IPS-20b (cell line): ENCODE results near the gene ATF3.

Experiments used
- H3K27ac ChIP-seq: one replicate; pipeline ENCODE4 v1.5.1; 2013; ENCODE audit warnings: low read length
- H3K27me3 ChIP-seq: 2 replicates; pipeline ENCODE4 v1.6.1; 2013; ENCODE audit warnings: mild to moderate bottlenecking, low read length, inconsistent platforms; ENCODE audit not compliant: insufficient read depth
- H3K36me3 ChIP-seq: 2 replicates; pipeline ENCODE4 v1.6.1; 2013; ENCODE audit warnings: low read depth, mild to moderate bottlenecking, inconsistent platforms, low read length, moderate library complexity; ENCODE audit not compliant: insufficient read depth
- H3K4me1 ChIP-seq: 2 replicates; pipeline ENCODE4 v1.6.1; 2013; ENCODE audit warnings: mild to moderate bottlenecking, control low read depth, inconsistent platforms, low read length, moderate library complexity; ENCODE audit not compliant: insufficient read depth
- H3K4me3 ChIP-seq: 2 replicates; pipeline ENCODE4 v1.5.1; 2013; ENCODE audit warnings: mild to moderate bottlenecking, low read length, inconsistent platforms
- H3K9ac ChIP-seq: 2 replicates; pipeline ENCODE4 v1.6.1; 2013; ENCODE audit warnings: low read depth, mild to moderate bottlenecking, inconsistent platforms, low read length, moderate library complexity
- H3K9me3 ChIP-seq: 2 replicates; pipeline ENCODE4 v1.6.1; 2013; ENCODE audit warnings: mild to moderate bottlenecking, low read depth, low read length, inconsistent platforms; ENCODE audit not compliant: insufficient read depth

Gene ATF3

GRCh38 chr1:212623603-212624002, 15.0 kb downstream of the ATF3 start:
- Histone ChIP-seq H3K36me3 (peaks cover 28% of the 10 kb centered on the region), H3K9me3 (no peaks in the 10 kb centered on the region), H3K4me3 (no peak overlapping the region), H3K4me1 (no peaks in the 10 kb centered on the region), H3K27me3 (no peaks in the 10 kb centered on the region), H3K27ac (no peak overlapping the region), H3K9ac (no peak overlapping the region)

GRCh38 chr1:212624976-212625501, 16.5 kb downstream of the ATF3 start:
- Histone ChIP-seq H3K9ac (no peak overlapping the region), H3K4me3 (no peak overlapping the region), H3K36me3 (peaks cover 14% of the 10 kb centered on the region), H3K9me3 (no peaks in the 10 kb centered on the region), H3K4me1 (0 out of 2 replicates have a peak, but pooled peaks cover 3% of the 10 kb centered on the region), H3K27ac (no peak overlapping the region), H3K27me3 (0 out of 2 replicates have a peak, but pooled peaks cover 4% of the 10 kb centered on the region)

GRCh38 chr1:212625781-212626450, 17.4 kb downstream of the ATF3 start:
- H3K36me3 ChIP-seq, result peaks cover 5% of the 10 kb centered on the region; the same call in 1 of the 2 replicates

GRCh38 chr1:212628046-212628445, 19.5 kb downstream of the ATF3 start:
- Histone ChIP-seq H3K36me3 (no peaks in the 10 kb centered on the region), H3K9ac (no peak overlapping the region), H3K4me3 (no peak overlapping the region), H3K27me3 (peaks cover 11% of the 10 kb centered on the region; the same call in 1 of the 2 replicates), H3K4me1 (0 out of 2 replicates have a peak, but pooled peaks cover 3% of the 10 kb centered on the region), H3K27ac (no peak overlapping the region), H3K9me3 (no peaks in the 10 kb centered on the region)

More at GRCh38 chr1:212625781-212626450, 17.4 kb downstream of the ATF3 start:
- Histone ChIP-seq H3K27me3 (peaks cover 6% of the 10 kb centered on the region; the same call in 1 of the 2 replicates), H3K4me3 (no peak overlapping the region), H3K27ac (no peak overlapping the region), H3K9me3 (no peaks in the 10 kb centered on the region), H3K9ac (no peak overlapping the region), H3K4me1 (0 out of 2 replicates have a peak, but pooled peaks cover 3% of the 10 kb centered on the region)

- H3K36me3 ChIP-seq, result no peaks in the 10 kb centered on the region
- peaks cover 3% of the 10 kb centered on the region; the same call in 1 of the 2 replicates for H3K9me3 ChIP-seq
- H3K4me1 ChIP-seq, result 0 out of 2 replicates have a peak, but pooled peaks cover 3% of the 10 kb centered on the region
- H3K4me3 ChIP-seq, result no peak overlapping the region
- H3K27me3 ChIP-seq, result peaks cover 11% of the 10 kb centered on the region; the same call in 1 of the 2 replicates
- no peak overlapping the region for H3K9ac ChIP-seq
- no peak overlapping the region for H3K27ac ChIP-seq
These were observed 20.4 kb downstream of the ATF3 start for GRCh38 chr1:212628813-212629415.

GRCh38 chr1:212629450-212630157, 21.0 kb downstream of the ATF3 start:
- H3K4me3 ChIP-seq, result no peak overlapping the region
- H3K9ac ChIP-seq, result no peak overlapping the region
- H3K4me1 ChIP-seq, result 0 out of 2 replicates have a peak, but pooled peaks cover 3% of the 10 kb centered on the region
- H3K9me3 ChIP-seq, result peaks cover 8% of the 10 kb centered on the region
- H3K36me3 ChIP-seq, result no peaks in the 10 kb centered on the region
- no peak overlapping the region for H3K27ac ChIP-seq
- peaks cover 11% of the 10 kb centered on the region; the same call in 1 of the 2 replicates for H3K27me3 ChIP-seq

GRCh38 chr1:212630158-212630900, 21.8 kb downstream of the ATF3 start:
- Histone ChIP-seq H3K9me3 (peaks cover 9% of the 10 kb centered on the region), H3K9ac (no peak overlapping the region), H3K4me3 (no peak overlapping the region), H3K27me3 (peaks cover 11% of the 10 kb centered on the region; the same call in 1 of the 2 replicates), H3K27ac (no peak overlapping the region), H3K4me1 (0 out of 2 replicates have a peak, but pooled peaks cover 3% of the 10 kb centered on the region), H3K36me3 (no peaks in the 10 kb centered on the region)

- no peaks in the 10 kb centered on the region for H3K36me3 ChIP-seq
- no peak overlapping the region for H3K4me3 ChIP-seq
- no peak overlapping the region for H3K27ac ChIP-seq
- peaks cover 9% of the 10 kb centered on the region for H3K9me3 ChIP-seq
- H3K9ac ChIP-seq, result no peak overlapping the region
- peaks cover 7% of the 10 kb centered on the region; the same call in 1 of the 2 replicates for H3K4me1 ChIP-seq
- H3K27me3 ChIP-seq, result peaks cover 11% of the 10 kb centered on the region; the same call in 1 of the 2 replicates
These were observed 24.6 kb downstream of the ATF3 start for GRCh38 chr1:212633161-212633560.

- Histone ChIP-seq H3K4me1 (peaks cover 10% of the 10 kb centered on the region; the same call in 1 of the 2 replicates), H3K9ac (no peak overlapping the region), H3K27me3 (peaks cover 9% of the 10 kb centered on the region; the same call in 1 of the 2 replicates), H3K4me3 (no peak overlapping the region), H3K9me3 (peaks cover 9% of the 10 kb centered on the region), H3K27ac (no peak overlapping the region), H3K36me3 (no peaks in the 10 kb centered on the region)
These were observed 25.7 kb downstream of the ATF3 start for GRCh38 chr1:212634252-212634651.

GRCh38 chr1:212635141-212635631, 26.6 kb downstream of the ATF3 start:
- peaks cover 7% of the 10 kb centered on the region; the same call in 1 of the 2 replicates for H3K27me3 ChIP-seq
- no peak overlapping the region for H3K4me3 ChIP-seq
- no peaks in the 10 kb centered on the region for H3K36me3 ChIP-seq
- H3K9ac ChIP-seq, result no peak overlapping the region
- H3K4me1 ChIP-seq, result peaks cover 7% of the 10 kb centered on the region; the same call in 1 of the 2 replicates
- H3K27ac ChIP-seq, result no peak overlapping the region
- peaks cover 9% of the 10 kb centered on the region for H3K9me3 ChIP-seq
